Measurements from ENCODE around the gene PRKACG.

DNA sequence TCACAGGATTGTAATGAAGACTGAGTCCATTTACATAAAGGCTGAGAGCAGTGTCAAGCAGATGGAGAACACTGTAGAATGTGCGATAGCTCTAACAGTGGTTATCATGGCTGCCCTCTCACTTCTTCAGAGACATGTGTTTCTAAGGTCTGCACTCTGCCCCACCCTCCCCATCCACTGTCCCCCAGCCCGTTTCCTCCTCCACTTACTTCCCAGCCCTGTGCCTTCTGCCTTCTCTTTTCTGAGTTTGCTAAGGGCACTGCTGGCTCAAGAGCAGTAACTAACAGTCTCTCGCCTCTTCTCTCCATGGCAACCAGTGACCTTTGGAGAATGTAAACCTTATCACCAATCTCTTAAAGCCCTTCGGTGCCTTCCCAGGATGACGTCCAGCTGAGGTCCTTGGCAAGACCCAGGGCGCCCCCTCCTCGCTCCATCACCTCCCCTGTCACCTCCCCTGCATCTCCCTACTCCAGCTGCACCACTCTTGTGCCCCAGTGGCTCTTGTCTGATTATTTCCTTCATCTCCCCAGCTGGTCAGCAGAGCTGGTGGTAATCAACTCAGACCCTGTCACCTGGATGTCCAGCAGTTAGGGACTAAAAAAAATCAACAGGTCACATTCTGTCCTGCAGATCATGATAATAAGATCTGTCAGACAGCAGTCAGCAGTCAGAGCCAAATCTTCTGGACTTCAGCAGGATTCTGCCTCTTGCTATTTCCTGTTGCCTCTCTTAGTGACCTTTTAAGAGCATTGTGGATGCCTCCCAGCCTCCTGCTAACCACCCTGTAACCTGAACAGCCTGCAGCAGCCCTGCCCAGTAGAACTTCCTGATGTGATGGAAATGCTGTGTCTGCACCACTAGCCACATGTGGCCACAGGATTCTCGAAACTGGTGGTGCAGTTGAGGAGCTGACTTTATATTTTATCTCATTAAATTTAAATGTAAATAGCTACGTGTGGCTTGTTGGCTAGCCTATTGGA is 30.6 kb upstream of the PRKACG start:
- TF ChIP-seq, protein P1, sequence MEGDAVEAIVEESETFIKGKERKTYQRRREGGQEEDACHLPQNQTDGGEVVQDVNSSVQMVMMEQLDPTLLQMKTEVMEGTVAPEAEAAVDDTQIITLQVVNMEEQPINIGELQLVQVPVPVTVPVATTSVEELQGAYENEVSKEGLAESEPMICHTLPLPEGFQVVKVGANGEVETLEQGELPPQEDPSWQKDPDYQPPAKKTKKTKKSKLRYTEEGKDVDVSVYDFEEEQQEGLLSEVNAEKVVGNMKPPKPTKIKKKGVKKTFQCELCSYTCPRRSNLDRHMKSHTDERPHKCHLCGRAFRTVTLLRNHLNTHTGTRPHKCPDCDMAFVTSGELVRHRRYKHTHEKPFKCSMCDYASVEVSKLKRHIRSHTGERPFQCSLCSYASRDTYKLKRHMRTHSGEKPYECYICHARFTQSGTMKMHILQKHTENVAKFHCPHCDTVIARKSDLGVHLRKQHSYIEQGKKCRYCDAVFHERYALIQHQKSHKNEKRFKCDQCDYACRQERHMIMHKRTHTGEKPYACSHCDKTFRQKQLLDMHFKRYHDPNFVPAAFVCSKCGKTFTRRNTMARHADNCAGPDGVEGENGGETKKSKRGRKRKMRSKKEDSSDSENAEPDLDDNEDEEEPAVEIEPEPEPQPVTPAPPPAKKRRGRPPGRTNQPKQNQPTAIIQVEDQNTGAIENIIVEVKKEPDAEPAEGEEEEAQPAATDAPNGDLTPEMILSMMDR (conservative IDR thresholded peaks at IDR 0.05; ENCODE audit: low read length), result no peak
- no peak for TF ChIP-seq EZH2phosphoT487 (IDR thresholded peaks at IDR 0.05; ENCODE audit: borderline replicate concordance)
